Measurements from ENCODE around the gene AGBL4.

AGBL4 gene

GRCh38 chr1:48758976-48759375 is 1264.8 kb downstream of the AGBL4 start:
- Histone ChIP-seq H3K4me3 (ENCODE audit: low read depth in 1 of 2, low read length in 1 of 2) (no peak overlapping the region), H3K36me3 (no peaks in the 10 kb centered on the region), H3K4me1 (ENCODE audit: control insufficient read depth in 1 of 2, insufficient read depth in 1 of 2, low read depth in 1 of 2, low read length in 1 of 2) (no peaks in the 10 kb centered on the region), H3K9me3 (no peaks in the 10 kb centered on the region), H3K27me3 (no peaks in the 10 kb centered on the region), H3K27ac (no peak overlapping the region)
- TF ChIP-seq CTCF (IDR thresholded peaks at IDR 0.05), result no peak

DNA sequence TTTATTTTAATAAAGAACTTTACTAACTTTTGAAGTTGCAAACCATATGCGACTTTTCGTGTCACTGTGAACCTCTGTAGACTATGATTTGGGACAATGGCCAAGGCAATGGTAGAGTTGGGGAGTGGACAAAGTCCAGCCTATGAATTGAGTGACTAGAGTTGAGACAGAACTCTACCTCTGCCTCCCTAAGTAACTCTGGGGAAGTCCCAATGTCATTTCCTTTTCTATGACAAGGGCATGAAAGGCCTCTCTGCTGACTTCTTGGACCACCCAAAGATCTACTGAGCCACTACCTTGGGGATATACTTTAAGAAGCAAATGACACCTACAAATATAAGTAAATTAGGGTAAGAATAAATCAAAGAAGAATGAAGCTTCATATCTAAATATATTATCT is 1266.4 kb downstream of the AGBL4 start:
- Histone ChIP-seq H3K27me3 (no peaks in the 10 kb centered on the region), H3K9me3 (no peaks in the 10 kb centered on the region), H3K4me1 (ENCODE audit: control insufficient read depth in 1 of 2, insufficient read depth in 1 of 2, low read depth in 1 of 2, low read length in 1 of 2) (peaks cover 1 to 10% of the 10 kb centered on the region in 2 experiments), H3K4me3 (ENCODE audit: low read depth in 1 of 2, low read length in 1 of 2) (no peak overlapping the region), H3K27ac (no peak overlapping the region), H3K36me3 (no peaks in the 10 kb centered on the region)
- TF ChIP-seq CTCF (IDR thresholded peaks at IDR 0.05), result no peak

DNA sequence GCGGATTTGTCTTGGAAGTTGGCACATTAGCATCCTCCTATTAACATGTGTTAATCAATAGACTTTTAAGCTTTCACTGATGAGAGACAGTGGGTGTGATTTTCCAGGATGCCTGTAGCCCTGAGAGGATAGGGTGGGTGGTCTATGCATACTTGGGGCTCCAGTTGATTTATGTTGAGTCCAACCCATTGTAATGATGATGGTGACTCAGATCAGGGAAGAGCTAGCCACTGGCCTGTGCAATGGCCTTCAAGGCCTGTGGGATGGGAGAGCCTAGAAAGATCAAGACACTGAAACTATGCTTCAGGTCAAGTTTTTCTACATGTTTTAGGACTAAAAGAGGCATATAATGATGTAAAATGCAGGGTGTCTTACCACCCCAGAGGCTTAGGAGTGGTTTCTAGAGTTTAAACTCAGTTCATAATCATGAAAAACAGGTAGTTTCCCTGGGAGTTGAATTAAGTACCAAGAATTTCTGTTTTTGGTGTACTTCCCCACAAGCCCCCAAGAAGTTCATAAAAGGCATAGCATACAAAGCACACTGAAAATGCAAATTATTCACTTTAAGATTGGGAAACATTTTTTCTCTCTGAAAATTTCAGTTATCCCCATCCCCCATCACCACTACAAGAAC is 1267.0 kb downstream of the AGBL4 start:
- Histone ChIP-seq H3K27me3 (no peaks in the 10 kb centered on the region), H3K36me3 (no peaks in the 10 kb centered on the region), H3K4me1 (ENCODE audit: control insufficient read depth in 1 of 2, insufficient read depth in 1 of 2, low read depth in 1 of 2, low read length in 1 of 2) (peaks cover 3 to 15% of the 10 kb centered on the region in 2 experiments), H3K9me3 (no peaks in the 10 kb centered on the region), H3K27ac (no peak overlapping the region), H3K4me3 (ENCODE audit: low read depth in 1 of 2, low read length in 1 of 2) (no peak overlapping the region)
- TF ChIP-seq CTCF (IDR thresholded peaks at IDR 0.05), result no peak

- H3K9me3 ChIP-seq, result no peaks in the 10 kb centered on the region
- no peak for TF ChIP-seq CTCF (IDR thresholded peaks at IDR 0.05)
- H3K4me1 ChIP-seq (ENCODE audit: control insufficient read depth in 1 of 2, insufficient read depth in 1 of 2, low read depth in 1 of 2, low read length in 1 of 2), result peaks cover 11 to 30% of the 10 kb centered on the region in 2 experiments
- H3K27ac ChIP-seq, result no peak overlapping the region
- no peaks in the 10 kb centered on the region for H3K27me3 ChIP-seq
- no peaks in the 10 kb centered on the region for H3K36me3 ChIP-seq
- no peak overlapping the region for H3K4me3 ChIP-seq (ENCODE audit: low read depth in 1 of 2, low read length in 1 of 2)
Measured at GRCh38 chr1:48753293-48753692, 1270.5 kb downstream of the AGBL4 start.

DNA sequence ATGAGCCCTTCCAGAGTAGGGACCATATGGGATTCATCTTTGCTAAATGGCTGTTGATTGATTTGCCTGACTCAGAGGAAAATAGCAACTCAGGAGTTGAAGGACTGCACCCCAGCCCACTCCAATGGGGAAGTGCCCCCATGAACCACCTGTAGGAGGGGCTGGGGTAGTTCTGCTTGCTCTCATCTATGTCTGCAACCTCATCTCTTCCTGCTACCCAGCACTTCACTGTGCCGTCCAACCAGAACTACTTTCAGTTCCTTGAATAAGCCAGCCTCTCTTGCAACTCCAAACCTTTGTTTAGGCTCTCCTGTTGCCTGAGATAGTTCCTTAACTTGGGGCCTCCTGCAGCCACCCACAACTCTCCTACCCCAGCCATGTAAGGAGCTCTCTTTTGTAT is 1273.6 kb downstream of the AGBL4 start:
- H3K4me3 ChIP-seq (ENCODE audit: low read depth in 1 of 2, low read length in 1 of 2), result no peak overlapping the region
- no peak overlapping the region for H3K27ac ChIP-seq
- H3K9me3 ChIP-seq, result no peaks in the 10 kb centered on the region
- H3K36me3 ChIP-seq, result no peaks in the 10 kb centered on the region
- peaks cover 11 to 30% of the 10 kb centered on the region in 2 experiments for H3K4me1 ChIP-seq (ENCODE audit: control insufficient read depth in 1 of 2, insufficient read depth in 1 of 2, low read depth in 1 of 2, low read length in 1 of 2)
- no peaks in the 10 kb centered on the region for H3K27me3 ChIP-seq
- no peak for TF ChIP-seq CTCF (IDR thresholded peaks at IDR 0.05)

All from neutrophil (primary cell).